ENCODE data around the gene HPGD.

The HPGD gene

GRCh38 chr4:174517502-174518445 lies 4.5 kb downstream of the HPGD start:
- Histone ChIP-seq H3K27ac (no peak overlapping the region), H3K4me3 (no peak overlapping the region)
- TF ChIP-seq CTCF (IDR thresholded peaks at IDR 0.05), result no peak
- no peak for DNase-seq (ENCODE audit: low spot score)

- H3K27ac ChIP-seq, result no peak overlapping the region
- H3K4me3 ChIP-seq, result no peak overlapping the region
- TF ChIP-seq CTCF (IDR thresholded peaks at IDR 0.05), result no peak
- DNase-seq (ENCODE audit: low spot score), result no peak
Observed at GRCh38 chr4:174516794-174517193, 5.5 kb downstream of the HPGD start.

GRCh38 chr4:174516345-174516744 lies 5.9 kb downstream of the HPGD start:
- Histone ChIP-seq H3K27ac (no peak overlapping the region), H3K4me3 (no peak overlapping the region)
- no peak for DNase-seq (ENCODE audit: low spot score)
- no peak for TF ChIP-seq CTCF (IDR thresholded peaks at IDR 0.05)

GRCh38 chr4:174512745-174513144 lies 9.5 kb downstream of the HPGD start:
- Histone ChIP-seq H3K27ac (no peak overlapping the region), H3K4me3 (no peak overlapping the region)
- DNase-seq (ENCODE audit: low spot score), result no peak
- no peak for TF ChIP-seq CTCF (IDR thresholded peaks at IDR 0.05)

- TF ChIP-seq CTCF (IDR thresholded peaks at IDR 0.05), result no peak
- H3K4me3 ChIP-seq, result no peak overlapping the region
- no peak for DNase-seq (ENCODE audit: low spot score)
- H3K27ac ChIP-seq, result no peak overlapping the region
Observed at GRCh38 chr4:174505892-174506291, 16.4 kb downstream of the HPGD start.

GRCh38 chr4:174505007-174505406 lies 17.3 kb downstream of the HPGD start:
- TF ChIP-seq CTCF (IDR thresholded peaks at IDR 0.05), result no peak
- DNase-seq (ENCODE audit: low spot score), result no peak
- Histone ChIP-seq H3K27ac (no peak overlapping the region), H3K4me3 (no peak overlapping the region)
